ENCODE measurements around the gene MTA3.

The MTA3 gene

GRCh38 chr2:42653039-42653438 is 84.6 kb downstream of the MTA3 start:
- H3K9ac ChIP-seq (ENCODE audit: low read length), result no peak overlapping the region
- H3K4me3 ChIP-seq (ENCODE audit: low read length), result no peak overlapping the region
- no peaks in the 10 kb centered on the region for H3K27me3 ChIP-seq (ENCODE audit: control insufficient read depth, insufficient read depth, low read length)
- no peaks in the 10 kb centered on the region for H3K9me3 ChIP-seq (ENCODE audit: control insufficient read depth, low read length)
- no peaks in the 10 kb centered on the region for H3K36me3 ChIP-seq (ENCODE audit: control insufficient read depth, insufficient read depth, low read length)
- H3K4me1 ChIP-seq (ENCODE audit: control insufficient read depth, insufficient read depth, low read length), result no peaks in the 10 kb centered on the region

GRCh38 chr2:42653908-42654445 is 85.5 kb downstream of the MTA3 start:
- no peak overlapping the region for H3K9ac ChIP-seq (ENCODE audit: low read length)
- H3K36me3 ChIP-seq (ENCODE audit: control insufficient read depth, insufficient read depth, low read length), result no peaks in the 10 kb centered on the region
- H3K4me1 ChIP-seq (ENCODE audit: control insufficient read depth, insufficient read depth, low read length), result no peaks in the 10 kb centered on the region
- H3K9me3 ChIP-seq (ENCODE audit: control insufficient read depth, low read length), result no peaks in the 10 kb centered on the region
- no peak overlapping the region for H3K4me3 ChIP-seq (ENCODE audit: low read length)
- H3K27me3 ChIP-seq (ENCODE audit: control insufficient read depth, insufficient read depth, low read length), result no peaks in the 10 kb centered on the region

- Histone ChIP-seq H3K9me3 (ENCODE audit: control insufficient read depth, low read length) (no peaks in the 10 kb centered on the region), H3K9ac (ENCODE audit: low read length) (no peak overlapping the region), H3K4me1 (ENCODE audit: control insufficient read depth, insufficient read depth, low read length) (peaks cover 4% of the 10 kb centered on the region), H3K27me3 (ENCODE audit: control insufficient read depth, insufficient read depth, low read length) (no peaks in the 10 kb centered on the region), H3K4me3 (ENCODE audit: low read length) (no peak overlapping the region), H3K36me3 (ENCODE audit: control insufficient read depth, insufficient read depth, low read length) (no peaks in the 10 kb centered on the region)
Measured at GRCh38 chr2:42658306-42658705, 89.9 kb downstream of the MTA3 start.

GRCh38 chr2:42659609-42660008 is 91.2 kb downstream of the MTA3 start:
- peaks cover 4% of the 10 kb centered on the region for H3K4me1 ChIP-seq (ENCODE audit: control insufficient read depth, insufficient read depth, low read length)

GRCh38 chr2:42663106-42663780 is 94.8 kb downstream of the MTA3 start:
- H3K4me3 ChIP-seq (ENCODE audit: low read length), result no peak overlapping the region
- H3K36me3 ChIP-seq (ENCODE audit: control insufficient read depth, insufficient read depth, low read length), result no peaks in the 10 kb centered on the region
- H3K27me3 ChIP-seq (ENCODE audit: control insufficient read depth, insufficient read depth, low read length), result no peaks in the 10 kb centered on the region

More at GRCh38 chr2:42659609-42660008, 91.2 kb downstream of the MTA3 start:
- Histone ChIP-seq H3K36me3 (ENCODE audit: control insufficient read depth, insufficient read depth, low read length) (no peaks in the 10 kb centered on the region), H3K4me3 (ENCODE audit: low read length) (no peak overlapping the region), H3K9ac (ENCODE audit: low read length) (no peak overlapping the region), H3K9me3 (ENCODE audit: control insufficient read depth, low read length) (no peaks in the 10 kb centered on the region), H3K27me3 (ENCODE audit: control insufficient read depth, insufficient read depth, low read length) (no peaks in the 10 kb centered on the region)

GRCh38 chr2:42663828-42664227 is 95.4 kb downstream of the MTA3 start:
- Histone ChIP-seq H3K9me3 (ENCODE audit: control insufficient read depth, low read length) (no peaks in the 10 kb centered on the region), H3K4me1 (ENCODE audit: control insufficient read depth, insufficient read depth, low read length) (peaks cover 4% of the 10 kb centered on the region), H3K9ac (ENCODE audit: low read length) (no peak overlapping the region), H3K4me3 (ENCODE audit: low read length) (no peak overlapping the region), H3K27me3 (ENCODE audit: control insufficient read depth, insufficient read depth, low read length) (no peaks in the 10 kb centered on the region), H3K36me3 (ENCODE audit: control insufficient read depth, insufficient read depth, low read length) (no peaks in the 10 kb centered on the region)

More at GRCh38 chr2:42663106-42663780, 94.8 kb downstream of the MTA3 start:
- Histone ChIP-seq H3K9me3 (ENCODE audit: control insufficient read depth, low read length) (no peaks in the 10 kb centered on the region), H3K4me1 (ENCODE audit: control insufficient read depth, insufficient read depth, low read length) (peaks cover 4% of the 10 kb centered on the region), H3K9ac (ENCODE audit: low read length) (no peak overlapping the region)

GRCh38 chr2:42673989-42674579 is 105.7 kb downstream of the MTA3 start:
- Histone ChIP-seq H3K27me3 (ENCODE audit: control insufficient read depth, insufficient read depth, low read length) (no peaks in the 10 kb centered on the region), H3K4me1 (ENCODE audit: control insufficient read depth, insufficient read depth, low read length) (no peaks in the 10 kb centered on the region), H3K4me3 (ENCODE audit: low read length) (no peak overlapping the region), H3K36me3 (ENCODE audit: control insufficient read depth, insufficient read depth, low read length) (no peaks in the 10 kb centered on the region), H3K9me3 (ENCODE audit: control insufficient read depth, low read length) (no peaks in the 10 kb centered on the region), H3K9ac (ENCODE audit: low read length) (no peak overlapping the region)

GRCh38 chr2:42675815-42676214 is 107.4 kb downstream of the MTA3 start:
- H3K36me3 ChIP-seq (ENCODE audit: control insufficient read depth, insufficient read depth, low read length), result no peaks in the 10 kb centered on the region
- H3K4me3 ChIP-seq (ENCODE audit: low read length), result no peak overlapping the region
- H3K9me3 ChIP-seq (ENCODE audit: control insufficient read depth, low read length), result no peaks in the 10 kb centered on the region
- H3K9ac ChIP-seq (ENCODE audit: low read length), result no peak overlapping the region
- no peaks in the 10 kb centered on the region for H3K4me1 ChIP-seq (ENCODE audit: control insufficient read depth, insufficient read depth, low read length)
- no peaks in the 10 kb centered on the region for H3K27me3 ChIP-seq (ENCODE audit: control insufficient read depth, insufficient read depth, low read length)

GRCh38 chr2:42685303-42685702 is 116.9 kb downstream of the MTA3 start:
- Histone ChIP-seq H3K36me3 (ENCODE audit: control insufficient read depth, insufficient read depth, low read length) (no peaks in the 10 kb centered on the region), H3K27me3 (ENCODE audit: control insufficient read depth, insufficient read depth, low read length) (no peaks in the 10 kb centered on the region), H3K4me1 (ENCODE audit: control insufficient read depth, insufficient read depth, low read length) (no peaks in the 10 kb centered on the region), H3K9ac (ENCODE audit: low read length) (no peak overlapping the region), H3K4me3 (ENCODE audit: low read length) (no peak overlapping the region), H3K9me3 (ENCODE audit: control insufficient read depth, low read length) (no peaks in the 10 kb centered on the region)

- no peak overlapping the region for H3K4me3 ChIP-seq (ENCODE audit: low read length)
- no peaks in the 10 kb centered on the region for H3K27me3 ChIP-seq (ENCODE audit: control insufficient read depth, insufficient read depth, low read length)
- H3K9me3 ChIP-seq (ENCODE audit: control insufficient read depth, low read length), result no peaks in the 10 kb centered on the region
- H3K9ac ChIP-seq (ENCODE audit: low read length), result no peak overlapping the region
- H3K4me1 ChIP-seq (ENCODE audit: control insufficient read depth, insufficient read depth, low read length), result peaks cover 8% of the 10 kb centered on the region
- no peaks in the 10 kb centered on the region for H3K36me3 ChIP-seq (ENCODE audit: control insufficient read depth, insufficient read depth, low read length)
Measured at GRCh38 chr2:42693013-42693615, 124.7 kb downstream of the MTA3 start.

GRCh38 chr2:42693688-42694479 is 125.5 kb downstream of the MTA3 start:
- Histone ChIP-seq H3K4me3 (ENCODE audit: low read length) (no peak overlapping the region), H3K9me3 (ENCODE audit: control insufficient read depth, low read length) (no peaks in the 10 kb centered on the region)

GRCh38 chr2:42696987-42697386 is 128.6 kb downstream of the MTA3 start:
- no peaks in the 10 kb centered on the region for H3K9me3 ChIP-seq (ENCODE audit: control insufficient read depth, low read length)
- H3K4me1 ChIP-seq (ENCODE audit: control insufficient read depth, insufficient read depth, low read length), result peaks cover 8% of the 10 kb centered on the region
- H3K27me3 ChIP-seq (ENCODE audit: control insufficient read depth, insufficient read depth, low read length), result no peaks in the 10 kb centered on the region
- no peaks in the 10 kb centered on the region for H3K36me3 ChIP-seq (ENCODE audit: control insufficient read depth, insufficient read depth, low read length)
- no peak overlapping the region for H3K9ac ChIP-seq (ENCODE audit: low read length)
- H3K4me3 ChIP-seq (ENCODE audit: low read length), result no peak overlapping the region

More at GRCh38 chr2:42693688-42694479, 125.5 kb downstream of the MTA3 start:
- H3K36me3 ChIP-seq (ENCODE audit: control insufficient read depth, insufficient read depth, low read length), result no peaks in the 10 kb centered on the region
- no peaks in the 10 kb centered on the region for H3K27me3 ChIP-seq (ENCODE audit: control insufficient read depth, insufficient read depth, low read length)
- no peak overlapping the region for H3K9ac ChIP-seq (ENCODE audit: low read length)
- H3K4me1 ChIP-seq (ENCODE audit: control insufficient read depth, insufficient read depth, low read length), result peaks cover 8% of the 10 kb centered on the region
